MM.1S (cell line): ENCODE data around the gene ZNF438.

Experiments
- DNase-seq: peaks from one replicate; pipeline ENCODE4 v3.0.0-alpha.2; 2015
- H2AFZ ChIP-seq: fragments of 300-600 bp; sonication (generic); 2 replicates; pipeline ENCODE4 v1.6.0; 2016; ENCODE audit warnings: antibody characterized with exemption, low read length
- H3F3A ChIP-seq: fragments of 300-600 bp; sonication (generic); 2 replicates; pipeline ENCODE4 v1.6.1; 2016; ENCODE audit warnings: mild to moderate bottlenecking, antibody characterized with exemption, low read length, moderate library complexity, mixed read lengths; ENCODE audit not compliant: insufficient read depth
- H3K27ac ChIP-seq: fragments of 300-600 bp; sonication (generic); 2 replicates; pipeline ENCODE4 v1.5.1; 2016; ENCODE audit warnings: mild to moderate bottlenecking, low read length
- H3K27me3 ChIP-seq: fragments of 300-600 bp; sonication (generic); replicated peaks from 2 replicates; pipeline ENCODE4 v1.6.0; 2016; ENCODE audit warnings: low read length; ENCODE audit not compliant: insufficient read depth
- H3K36me3 ChIP-seq: fragments of 300-600 bp; sonication (generic); replicated peaks from 2 replicates; pipeline ENCODE4 v1.6.1; 2016; ENCODE audit warnings: mild to moderate bottlenecking, low read length, mixed read lengths; ENCODE audit not compliant: insufficient read depth
- H3K4me1 ChIP-seq: fragments of 300-600 bp; sonication (generic); 2 replicates; pipeline ENCODE4 v1.6.1; 2016; ENCODE audit warnings: low read length, mixed read lengths
- H3K4me2 ChIP-seq: fragments of 300-600 bp; sonication (generic); 2 replicates; pipeline ENCODE4 v1.6.0; 2016; ENCODE audit warnings: low read depth, low read length
- H3K4me3 ChIP-seq: fragments of 300-600 bp; sonication (generic); 2 replicates; pipeline ENCODE4 v1.5.1; 2016; ENCODE audit warnings: low read length, mixed read lengths
- H3K79me2 ChIP-seq: fragments of 300-600 bp; sonication (generic); 2 replicates; pipeline ENCODE4 v1.6.1; 2016; ENCODE audit warnings: mixed run types, low read length, mixed read lengths
- H3K9ac ChIP-seq: fragments of 300-600 bp; sonication (generic); 2 replicates; pipeline ENCODE4 v1.6.1; 2016; ENCODE audit warnings: low read length, mixed read lengths
- H3K9me2 ChIP-seq: fragments of 300-600 bp; sonication (generic); replicated peaks from 2 replicates; pipeline ENCODE4 v1.6.1; 2016; ENCODE audit warnings: mild to moderate bottlenecking, low read length, mixed read lengths; ENCODE audit not compliant: insufficient read depth
- H3K9me3 ChIP-seq: fragments of 300-600 bp; sonication (generic); replicated peaks from 2 replicates; pipeline ENCODE4 v1.6.1; 2016; ENCODE audit warnings: mild to moderate bottlenecking, low read length, mixed read lengths; ENCODE audit not compliant: insufficient read depth
- H4K20me1 ChIP-seq: fragments of 300-600 bp; sonication (generic); 2 replicates; pipeline ENCODE4 v1.6.1; 2016; ENCODE audit warnings: mild to moderate bottlenecking, low read length, moderate library complexity, mixed read lengths; ENCODE audit not compliant: insufficient read depth
- EZH2 ChIP-seq: fragments of 300-600 bp; sonication (generic); optimal IDR thresholded peaks from 2 replicates; pipeline ENCODE3; 2017; ENCODE audit warnings: low read depth, mild to moderate bottlenecking, antibody characterized with exemption, low read length, mixed read lengths
- EZH2phosphoT487 ChIP-seq: fragments of 300-600 bp; sonication (generic); IDR thresholded peaks from 2 replicates; pipeline ENCODE4 v1.6.1; 2018; ENCODE audit warnings: antibody characterized with exemption, low read length
- TF ChIP-seq, protein P1 (sequence below): fragments of 300-600 bp; sonication (generic); IDR thresholded peaks from 2 replicates; pipeline ENCODE4 v1.5.1; 2016; ENCODE audit warnings: antibody characterized with exemption, low read length, mixed read lengths

ZNF438 gene

DNA sequence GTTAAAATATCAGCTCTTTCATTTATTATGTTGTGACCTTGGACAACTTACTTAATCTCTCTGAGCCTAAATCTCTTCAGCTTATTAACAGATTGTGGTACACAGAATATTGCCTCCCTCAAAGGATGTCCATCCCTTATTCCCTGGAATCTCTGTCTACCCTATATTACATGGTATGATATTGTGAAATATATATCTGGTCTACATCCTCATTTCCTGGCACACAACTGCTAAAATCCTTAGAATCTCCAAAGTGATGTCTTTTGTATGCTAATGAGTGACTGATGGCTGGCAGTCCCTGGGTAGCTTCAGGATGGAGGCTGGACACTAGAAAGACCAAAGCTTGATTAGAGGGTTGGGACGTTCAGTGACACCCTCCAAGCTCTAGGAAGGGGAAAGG lies 25.8 kb downstream of the ZNF438 start:
- Histone ChIP-seq H3K36me3 (no peaks in the 10 kb centered on the region), H4K20me1 (no peaks in the 10 kb centered on the region), H3K27me3 (no peaks in the 10 kb centered on the region), H3K27ac (no peak overlapping the region), H3K79me2 (no peaks in the 10 kb centered on the region), H3F3A (0 out of 2 replicates have a peak, but pooled peaks cover 3% of the 10 kb centered on the region), H3K9me3 (no peaks in the 10 kb centered on the region), H3K4me1 (peaks cover 16% of the 10 kb centered on the region), H3K9me2 (no peaks in the 10 kb centered on the region), H2AFZ (no peak overlapping the region), H3K9ac (no peak overlapping the region), H3K4me2 (no peak overlapping the region), H3K4me3 (no peak overlapping the region)
- TF ChIP-seq EZH2phosphoT487 (no peak), EZH2 (no peak)
- TF ChIP-seq, protein P1, sequence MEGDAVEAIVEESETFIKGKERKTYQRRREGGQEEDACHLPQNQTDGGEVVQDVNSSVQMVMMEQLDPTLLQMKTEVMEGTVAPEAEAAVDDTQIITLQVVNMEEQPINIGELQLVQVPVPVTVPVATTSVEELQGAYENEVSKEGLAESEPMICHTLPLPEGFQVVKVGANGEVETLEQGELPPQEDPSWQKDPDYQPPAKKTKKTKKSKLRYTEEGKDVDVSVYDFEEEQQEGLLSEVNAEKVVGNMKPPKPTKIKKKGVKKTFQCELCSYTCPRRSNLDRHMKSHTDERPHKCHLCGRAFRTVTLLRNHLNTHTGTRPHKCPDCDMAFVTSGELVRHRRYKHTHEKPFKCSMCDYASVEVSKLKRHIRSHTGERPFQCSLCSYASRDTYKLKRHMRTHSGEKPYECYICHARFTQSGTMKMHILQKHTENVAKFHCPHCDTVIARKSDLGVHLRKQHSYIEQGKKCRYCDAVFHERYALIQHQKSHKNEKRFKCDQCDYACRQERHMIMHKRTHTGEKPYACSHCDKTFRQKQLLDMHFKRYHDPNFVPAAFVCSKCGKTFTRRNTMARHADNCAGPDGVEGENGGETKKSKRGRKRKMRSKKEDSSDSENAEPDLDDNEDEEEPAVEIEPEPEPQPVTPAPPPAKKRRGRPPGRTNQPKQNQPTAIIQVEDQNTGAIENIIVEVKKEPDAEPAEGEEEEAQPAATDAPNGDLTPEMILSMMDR, result no peak
- DNase-seq, result no peak

GRCh38 chr10:31004611-31005193 lies 27.0 kb downstream of the ZNF438 start:
- Histone ChIP-seq H3K36me3 (no peaks in the 10 kb centered on the region), H3K27me3 (no peaks in the 10 kb centered on the region), H2AFZ (no peak overlapping the region), H3F3A (0 out of 2 replicates have a peak, but pooled peaks cover 3% of the 10 kb centered on the region), H3K9me2 (no peaks in the 10 kb centered on the region), H3K4me3 (no peak overlapping the region), H3K27ac (no peak overlapping the region), H3K4me1 (peaks cover 16% of the 10 kb centered on the region), H3K4me2 (no peak overlapping the region), H4K20me1 (no peaks in the 10 kb centered on the region), H3K9me3 (no peaks in the 10 kb centered on the region), H3K79me2 (no peaks in the 10 kb centered on the region), H3K9ac (no peak overlapping the region)
- DNase-seq, result no peak
- TF ChIP-seq, protein P1, result no peak
- no peak for TF ChIP-seq EZH2phosphoT487
- no peak for TF ChIP-seq EZH2

- no peak overlapping the region for H3K4me3 ChIP-seq
- H3K4me2 ChIP-seq, result no peak overlapping the region
- H3K9me2 ChIP-seq, result no peaks in the 10 kb centered on the region
- no peaks in the 10 kb centered on the region for H3K79me2 ChIP-seq
- H4K20me1 ChIP-seq, result no peaks in the 10 kb centered on the region
- H3K27me3 ChIP-seq, result no peaks in the 10 kb centered on the region
- no peaks in the 10 kb centered on the region for H3K9me3 ChIP-seq
- H3K4me1 ChIP-seq, result peaks cover 14% of the 10 kb centered on the region; the same call in 1 of the 2 replicates
- no peak for TF ChIP-seq EZH2
- H3K9ac ChIP-seq, result no peak overlapping the region
- H3K36me3 ChIP-seq, result no peaks in the 10 kb centered on the region
- H3K27ac ChIP-seq, result no peak overlapping the region
- DNase-seq, result no peak
- peaks cover 6% of the 10 kb centered on the region; the same call in 1 of the 2 replicates for H3F3A ChIP-seq
- no peak overlapping the region for H2AFZ ChIP-seq
Measured at GRCh38 chr10:31001740-31002139, 29.9 kb downstream of the ZNF438 start.

DNA sequence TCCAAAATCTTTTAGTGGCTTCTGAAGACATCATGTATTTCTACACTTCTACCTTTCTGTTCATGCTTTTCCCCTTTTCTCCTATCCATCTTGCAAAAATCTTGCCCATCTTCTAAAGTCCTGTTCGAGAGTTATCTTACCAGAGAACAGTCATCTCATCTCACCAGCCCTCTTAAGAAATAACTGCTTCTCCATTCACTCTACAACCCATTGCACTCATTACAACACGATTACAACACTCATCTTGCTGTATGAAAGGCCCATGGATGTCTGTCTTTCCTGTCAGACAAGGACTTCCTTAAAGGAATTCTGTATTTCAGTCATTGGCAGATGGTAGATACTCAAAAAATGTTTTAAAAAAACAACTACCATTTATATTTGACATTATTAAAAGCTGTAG lies 30.8 kb downstream of the ZNF438 start:
- no peaks in the 10 kb centered on the region for H3K9me2 ChIP-seq
- H3K4me3 ChIP-seq, result no peak overlapping the region
- no peaks in the 10 kb centered on the region for H4K20me1 ChIP-seq
- no peaks in the 10 kb centered on the region for H3K9me3 ChIP-seq
- H2AFZ ChIP-seq, result no peak overlapping the region
- H3F3A ChIP-seq, result peaks cover 6% of the 10 kb centered on the region; the same call in 1 of the 2 replicates
- H3K9ac ChIP-seq, result no peak overlapping the region
- no peak for DNase-seq
- no peak for TF ChIP-seq EZH2
- TF ChIP-seq EZH2phosphoT487, result no peak
- TF ChIP-seq, protein P1, result no peak
- H3K36me3 ChIP-seq, result no peaks in the 10 kb centered on the region
- H3K27me3 ChIP-seq, result no peaks in the 10 kb centered on the region
- peaks cover 14% of the 10 kb centered on the region; the same call in 1 of the 2 replicates for H3K4me1 ChIP-seq
- H3K4me2 ChIP-seq, result no peak overlapping the region
- no peaks in the 10 kb centered on the region for H3K79me2 ChIP-seq
- H3K27ac ChIP-seq, result no peak overlapping the region
